GM12878 (cell line): Measurements from ENCODE around the gene FOXJ1. TPM values are rescaled to one million over a fixed set of nuclear protein-coding genes. Genes with fewer than 3 reads are reported as not detected.

Experiments used
- ATAC-seq: fragments of 200-7000 bp; cut with Tn5 transposase; 3 replicates; pipeline ENCODE4 v1.9.1; 2020; ENCODE audit warnings: mild to moderate bottlenecking, moderate library complexity
- BruUV-seq: library from RNA; stranded (reverse); fragments of 400-500 nt; replicated peaks from 2 replicates; lab custom pipeline; 2021; lab: Mats Ljungman, UMichigan
- CTCF ChIA-PET: fragments of 300-600 bp; sonication (Branson Sonifier 250); formaldehyde crosslinking; extraction: SDS; loops from one replicate; lab custom pipeline; 2021; ENCODE audit warnings: inconsistent platforms; lab: Yijun Ruan, JAX
- POLR2A ChIA-PET: fragments of 350-600 bp; formaldehyde crosslinking; extraction: SDS; loops from one replicate; lab custom pipeline; 2021; ENCODE audit warnings: inconsistent platforms; lab: Charles Lee
- RAD21 ChIA-PET: fragments of 300-600 bp; sonication (Branson Sonifier 250); formaldehyde crosslinking; loops from one replicate; lab custom pipeline; 2023; ENCODE audit warnings: antibody characterized with exemption; ENCODE audit not compliant: unreplicated experiment; lab: Charles Lee
- SMC1A ChIA-PET: fragments of 300-600 bp; sonication (Branson Sonifier 250); formaldehyde crosslinking; loops from one replicate; lab custom pipeline; 2023; ENCODE audit not compliant: unreplicated experiment, uncharacterized antibody; lab: Charles Lee
- DNase-seq: peaks from one replicate; pipeline ENCODE4 v3.0.0-alpha.2; 2011; ENCODE audit warnings: low read depth, low spot score
- FAIRE-seq: peaks from 3 replicates; lab custom pipeline; 2011; peaks lifted over from hg19 to GRCh38; lab: Jason Lieb, UNC
- H2AFZ ChIP-seq: 2 replicates; pipeline ENCODE4 v1.6.0; 2011; ENCODE audit warnings: low read depth, low read length, control low read depth; ENCODE audit not compliant: control insufficient read depth
- H3K27ac ChIP-seq: 2 replicates; pipeline ENCODE4 v1.5.1; 2011; ENCODE audit warnings: control low read depth; ENCODE audit not compliant: control insufficient read depth, insufficient read depth
- H3K27me3 ChIP-seq, 2 experiments: replicated peaks in 1 of 2; 2 replicates each; pipeline versions ENCODE4 v1.6.0 to v1.6.1; 2011; ENCODE audit warnings: low read length in 1 of 2; ENCODE audit not compliant: control insufficient read depth in 2 of 2, insufficient read depth in 2 of 2
- H3K36me3 ChIP-seq, 2 experiments: 2 replicates each; pipeline ENCODE4 v1.5.1; 2011; ENCODE audit warnings: low read length in 1 of 2; ENCODE audit not compliant: control insufficient read depth in 2 of 2, insufficient read depth in 2 of 2
- H3K4me1 ChIP-seq: 2 replicates; pipeline ENCODE4 v1.6.1; 2011; ENCODE audit warnings: mild to moderate bottlenecking, low read length, moderate library complexity, mixed read lengths; ENCODE audit not compliant: control insufficient read depth, insufficient read depth
- H3K4me2 ChIP-seq: 2 replicates; pipeline ENCODE4 v1.6.0; 2011; ENCODE audit warnings: control low read depth; ENCODE audit not compliant: control insufficient read depth, insufficient read depth
- H3K4me3 ChIP-seq: fragments of 200-600 bp; sonication (generic); 2 replicates; pipeline ENCODE4 v1.5.1; 2016
- H3K79me2 ChIP-seq: 2 replicates; pipeline ENCODE4 v1.6.0; 2011; ENCODE audit warnings: low read length; ENCODE audit not compliant: control insufficient read depth, insufficient read depth
- H3K9ac ChIP-seq: 2 replicates; pipeline ENCODE4 v1.8.0; 2011; ENCODE audit warnings: low read length, control low read depth, mixed read lengths; ENCODE audit not compliant: control insufficient read depth, insufficient read depth
- H3K9me3 ChIP-seq: replicated peaks from 3 replicates; pipeline ENCODE4 v1.5.1; 2011; ENCODE audit warnings: mild to moderate bottlenecking, low read length; ENCODE audit not compliant: control insufficient read depth, insufficient read depth
- H4K20me1 ChIP-seq: 2 replicates; pipeline ENCODE4 v1.6.0; 2011; ENCODE audit not compliant: control insufficient read depth, insufficient read depth
- CBFB ChIP-seq: IDR thresholded peaks from 2 replicates; pipeline ENCODE4 v1.6.1; 2016; ENCODE audit warnings: antibody characterized with exemption, low read depth
- CREB1 ChIP-seq: IDR thresholded peaks from 2 replicates; pipeline ENCODE4 v1.6.1; 2012; ENCODE audit warnings: low read depth, mild to moderate bottlenecking, inconsistent platforms
- MTA2 ChIP-seq: fragments of 450-650 bp; IDR thresholded peaks from 2 replicates; pipeline ENCODE4 v1.6.1; 2016; ENCODE audit warnings: low read depth, mild to moderate bottlenecking, moderate library complexity
- MXI1 ChIP-seq: fragments of 150-350 bp; IDR thresholded peaks from 2 replicates; pipeline ENCODE4 v1.6.1; 2011; ENCODE audit warnings: low read depth, mild to moderate bottlenecking, inconsistent platforms, low read length, improper control_type of control experiment
- PKNOX1 ChIP-seq: fragments of 450-650 bp; IDR thresholded peaks from 2 replicates; pipeline ENCODE4 v1.6.1; 2016; ENCODE audit warnings: mild to moderate bottlenecking
- RAD21 ChIP-seq: IDR thresholded peaks from 2 replicates; pipeline ENCODE4 v1.6.1; 2011; ENCODE audit warnings: mild to moderate bottlenecking, low read depth, low read length, moderate library complexity; ENCODE audit not compliant: insufficient read depth
- SPI1 ChIP-seq: IDR thresholded peaks from 2 replicates; pipeline ENCODE4 v1.6.1; 2011; ENCODE audit warnings: low read depth, mild to moderate bottlenecking, low read length, moderate library complexity, borderline replicate concordance; ENCODE audit not compliant: insufficient read depth
- SREBF1 ChIP-seq: IDR thresholded peaks from 2 replicates; pipeline ENCODE4 v1.6.1; 2012; ENCODE audit warnings: mild to moderate bottlenecking, low read length
- TCF12 ChIP-seq: IDR thresholded peaks from 2 replicates; pipeline ENCODE4 v1.6.1; 2011; ENCODE audit warnings: low read depth, mild to moderate bottlenecking, low read length
- USF1 ChIP-seq: IDR thresholded peaks from 2 replicates; pipeline ENCODE4 v1.6.1; 2011; ENCODE audit warnings: borderline replicate concordance, low read depth, mild to moderate bottlenecking, moderate library complexity, mixed read lengths, low read length; ENCODE audit not compliant: insufficient read depth; ENCODE audit errors: extremely low read length
- WGBS: methylation state at CpG from one replicate; pipeline ENCODE4 v1.1.6; 2016; ENCODE audit warnings: low lambda C conversion rate; ENCODE audit not compliant: insufficient replicate concordance, insufficient coverage; ENCODE audit errors: missing lambda C conversion rate; 5-methylcytosine and 5-hydroxymethylcytosine counted together
- in situ Hi-C: fragments of 300-500 bp; cut with MboI; formaldehyde crosslinking; loops from 9 replicates; pipeline ENCODE4 v1.14.3; 2018; ENCODE audit warnings: mixed read lengths
- intact Hi-C: fragments of 100-400 bp; cut with micrococcal nuclease; formaldehyde crosslinking; loops from one replicate; pipeline ENCODE4 v1.14.2; 2022; ENCODE audit not compliant: unreplicated experiment
- polyA plus RNA-seq, 11 experiments: library from polyadenylated mRNA; depleted of rRNA in 4 of 11; unstranded in 6 of 11; stranded (reverse) in 5 of 11; fragments of >200 nt; fragmentation: Nextera tagmentation in 4 of 11; fragmentation: Illumina TruSeq in 1 of 11; extraction: Ambion mirVana in 4 of 11; extraction: Trizol in 1 of 11; gene quantifications; 1 replicate in 1 of 11; 2 replicates in 10 of 11; pipeline versions ENCODE4 v1.2.1 to v1.2.3, GENCODE V29; 2011 to 2016; ENCODE audit warnings: inconsistent platforms in 2 of 11, missing spikeins in 2 of 11, low read depth in 1 of 11
- total RNA-seq, 4 experiments: library from RNA; depleted of rRNA in 3 of 4; stranded (reverse); fragments of >200 nt in 3 of 4; fragmentation: Illumina TruSeq in 1 of 4; extraction: Trizol in 1 of 4; gene quantifications; 2 replicates each; pipeline versions ENCODE4 v1.2.1 to v1.2.3, GENCODE V29; 2013 to 2021

The FOXJ1 gene
- total and polyA plus RNA-seq, 10 of the 15 experiments (the other 5 are each of a cell fraction or from before 2014, with no cell fraction given): not detected

GRCh38 chr17:76088868-76089576 lies 52.0 kb downstream of the FOXJ1 start:
- DNase-seq (no peak), FAIRE-seq (no peak), ATAC-seq (no peak)
- in situ Hi-C loops: no loop called here
- Histone ChIP-seq H3K4me3 (no peak overlapping the region), H3K4me2 (no peak overlapping the region), H3K4me1 (no peaks in the 10 kb centered on the region), H3K27me3 (no peaks in the 10 kb centered on the region), H3K9me3 (no peaks in the 10 kb centered on the region), H3K79me2 (no peaks in the 10 kb centered on the region), H2AFZ (no peak overlapping the region), H3K27ac (no peak overlapping the region), H4K20me1 (no peaks in the 10 kb centered on the region), H3K9ac (no peak overlapping the region), H3K36me3 (peaks cover 13 to 25% of the 10 kb centered on the region in 2 experiments; a peak in 3 of 4 replicates)
- intact Hi-C loops: no loop called here
- ChIA-PET POLR2A (interaction anchor here (0.6 kb wide), 1 partner anchor 97 kb away, joined by 3 read pairs; no protein-coding TSS in a partner anchor), RAD21 (no interaction called here), CTCF (no interaction called here), SMC1A (no interaction called here)
- TF ChIP-seq SPI1: no peak
- no peak for TF ChIP-seq CBFB
- no peak for TF ChIP-seq MXI1
- TF ChIP-seq USF1: no peak
- TF ChIP-seq CREB1: no peak
- no peak for TF ChIP-seq PKNOX1
- no peak for TF ChIP-seq SREBF1
- TF ChIP-seq RAD21: no peak
- no peak for TF ChIP-seq MTA2
- no peak for TF ChIP-seq TCF12
- BruUV-seq: no TSS peak
- WGBS: 97% methylated on average over 22 of the region's 25 CpGs
